Measurements from ENCODE around the gene ZNF185. TPM values are rescaled to one million over a fixed set of nuclear protein-coding genes. Genes with fewer than 3 reads are reported as not detected.
A peak's percentile ranks its signal among the peaks of the same experiment; 100 is the strongest.

The ZNF185 gene
- total and polyA plus RNA-seq, 2 of the 8 experiments (the other 6 are each of a cell fraction or from before 2014, with no cell fraction given), result 15.6 to 20.1 TPM

DNA sequence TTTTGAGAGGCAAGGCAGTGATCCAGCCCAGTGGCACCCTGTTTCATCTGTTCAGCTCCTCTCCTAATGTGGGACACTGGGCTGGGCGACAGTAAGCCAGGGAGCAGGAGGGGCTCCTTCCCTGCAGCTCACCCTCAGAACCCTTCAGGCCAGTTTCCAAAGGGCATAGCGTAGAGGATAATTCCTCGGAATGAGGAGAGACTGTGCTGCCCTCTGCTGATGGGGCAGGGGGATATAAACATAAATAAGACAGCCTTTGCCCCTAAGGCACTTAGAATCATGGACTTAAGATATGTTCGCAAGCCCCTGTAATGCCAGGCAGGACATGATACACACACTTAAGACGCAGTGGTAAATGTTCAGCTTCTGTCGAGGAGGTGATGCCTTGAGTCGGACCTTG is 27.9 kb upstream of the ZNF185 start:
- H4K91ac ChIP-seq (replicated peaks; ENCODE audit: insufficient read length, low read length), result no peak overlapping the region
- H2BK15ac ChIP-seq (ENCODE audit: low read length), result no peak overlapping the region
- H2BK12ac ChIP-seq (ENCODE audit: low read depth, low read length), result no peak overlapping the region
- no peak overlapping the region for H2BK5ac ChIP-seq (ENCODE audit: low read depth, low read length)
- FAIRE-seq (peak; percentile 81), DNase-seq (ENCODE audit: low read depth in 1 of 2, low spot score in 2 of 2) (no peak)
- no peak overlapping the region for H3K4ac ChIP-seq (replicated peaks; ENCODE audit: insufficient read length, low read depth, low read length)
- no peak overlapping the region for H3K27ac ChIP-seq (ENCODE audit: low read depth, low read length)
- no peaks in the 10 kb centered on the region for H3K27me3 ChIP-seq (replicated peaks in 1 of 4; ENCODE audit: control insufficient read depth in 3 of 4, extremely low read depth in 1 of 4, insufficient read depth in 3 of 4, low read length in 3 of 4)
- H3K9ac ChIP-seq (replicated peaks in 1 of 4; ENCODE audit: extremely low read depth in 1 of 4, low read depth in 3 of 4, low read length in 3 of 4), result no peak overlapping the region
- peaks cover 3% of the 10 kb centered on the region; the same call in 1 of the 2 replicates for H3K23me2 ChIP-seq (ENCODE audit: low read depth, low read length)
- no peak overlapping the region for H3K4me2 ChIP-seq (ENCODE audit: insufficient read depth in 1 of 2, low read depth in 2 of 2, low read length in 2 of 2)
- no peak overlapping the region for H3K4me3 ChIP-seq (ENCODE audit: extremely low read depth in 1 of 4, insufficient read depth in 2 of 4, low read depth in 3 of 4, low read length in 4 of 4)
- H2AFZ ChIP-seq (ENCODE audit: low read length), result no peak overlapping the region
- H3K9me3 ChIP-seq (ENCODE audit: insufficient read depth in 2 of 2, low read depth in 1 of 2, low read length in 1 of 2), result no peaks in the 10 kb centered on the region
- H3K36me3 ChIP-seq (ENCODE audit: control insufficient read depth in 2 of 4, insufficient read depth in 4 of 4, low read length in 3 of 4), result peaks cover 0 to 34% (median 9%) of the 10 kb centered on the region in 4 experiments; a peak in 5 of 8 replicates
- no peaks in the 10 kb centered on the region for H3K79me1 ChIP-seq (ENCODE audit: low read depth, low read length)
- POLR2A ChIA-PET (ENCODE audit: partially characterized antibody), result no interaction called here
- H2BK120ac ChIP-seq (replicated peaks; ENCODE audit: low read depth, low read length), result no peak overlapping the region
- H3K79me2 ChIP-seq (ENCODE audit: control insufficient read depth in 1 of 2, insufficient read depth in 2 of 2, low read length in 2 of 2), result no peaks in the 10 kb centered on the region
- no peak overlapping the region for H2BK20ac ChIP-seq (ENCODE audit: low read length)
- H3K18ac ChIP-seq (ENCODE audit: extremely low read depth, low read length), result no peak overlapping the region
- no peaks in the 10 kb centered on the region for H3K4me1 ChIP-seq (replicated peaks in 1 of 4; ENCODE audit: control insufficient read depth in 3 of 4, insufficient read depth in 4 of 4, low read length in 3 of 4)
- H3K14ac ChIP-seq (ENCODE audit: insufficient read length), result no peak overlapping the region
- CTCF ChIA-PET (ENCODE audit: partially characterized antibody), result interaction anchor here (0.8 to 2.2 kb wide), 12 partner anchors 9 to 47 kb away, joined by 3 to 12 read pairs (median 4); no protein-coding TSS in a partner anchor
- WGBS, 2 experiments (ENCODE audit: extremely low coverage in 1 of 2, insufficient coverage in 1 of 2, insufficient read length in 1 of 2, insufficient replicate concordance in 2 of 2, low coverage in 1 of 2, low lambda C conversion rate in 2 of 2, missing lambda C conversion rate in 1 of 2), result 87% methylated on average over 7 of the region's 7 CpGs; no CpG with 5 or more reads in 1 of the 2 experiments
- H4K20me1 ChIP-seq (replicated peaks in 1 of 2; ENCODE audit: control insufficient read depth in 1 of 2, insufficient read depth in 2 of 2, low read length in 2 of 2), result peaks cover 0 to 4% of the 10 kb centered on the region in 2 experiments
- no peak overlapping the region for H4K5ac ChIP-seq (ENCODE audit: insufficient read length, low read depth, low read length)
- no peak overlapping the region for H3K23ac ChIP-seq (ENCODE audit: insufficient read length)
- no peak for TF ChIP-seq SIN3A (conservative IDR thresholded peaks at IDR 0.05 in 1 of 2, IDR thresholded peaks at IDR 0.05 in 1 of 2; ENCODE audit: low read depth in 1 of 2, low read length in 2 of 2)
- peak; percentile 31 to 44; a peak in 3 of 4 replicates for TF ChIP-seq RAD21 (IDR thresholded peaks at IDR 0.05 in 1 of 2, conservative IDR thresholded peaks at IDR 0.05 in 1 of 2; ENCODE audit: low read depth in 2 of 2, low read length in 2 of 2)
- TF ChIP-seq BRCA1 (IDR thresholded peaks at IDR 0.05; ENCODE audit: low read depth, low read length), result no peak
- no peak for TF ChIP-seq JUND (IDR thresholded peaks at IDR 0.05; ENCODE audit: low read length)
- TF ChIP-seq, protein P1, sequence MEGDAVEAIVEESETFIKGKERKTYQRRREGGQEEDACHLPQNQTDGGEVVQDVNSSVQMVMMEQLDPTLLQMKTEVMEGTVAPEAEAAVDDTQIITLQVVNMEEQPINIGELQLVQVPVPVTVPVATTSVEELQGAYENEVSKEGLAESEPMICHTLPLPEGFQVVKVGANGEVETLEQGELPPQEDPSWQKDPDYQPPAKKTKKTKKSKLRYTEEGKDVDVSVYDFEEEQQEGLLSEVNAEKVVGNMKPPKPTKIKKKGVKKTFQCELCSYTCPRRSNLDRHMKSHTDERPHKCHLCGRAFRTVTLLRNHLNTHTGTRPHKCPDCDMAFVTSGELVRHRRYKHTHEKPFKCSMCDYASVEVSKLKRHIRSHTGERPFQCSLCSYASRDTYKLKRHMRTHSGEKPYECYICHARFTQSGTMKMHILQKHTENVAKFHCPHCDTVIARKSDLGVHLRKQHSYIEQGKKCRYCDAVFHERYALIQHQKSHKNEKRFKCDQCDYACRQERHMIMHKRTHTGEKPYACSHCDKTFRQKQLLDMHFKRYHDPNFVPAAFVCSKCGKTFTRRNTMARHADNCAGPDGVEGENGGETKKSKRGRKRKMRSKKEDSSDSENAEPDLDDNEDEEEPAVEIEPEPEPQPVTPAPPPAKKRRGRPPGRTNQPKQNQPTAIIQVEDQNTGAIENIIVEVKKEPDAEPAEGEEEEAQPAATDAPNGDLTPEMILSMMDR (IDR thresholded peaks at IDR 0.05; ENCODE audit: control extremely low read depth in 1 of 3, insufficient read depth in 1 of 3, low read depth in 1 of 3, low read length in 3 of 3), result peak in 2 of 3 experiments; percentile 23 to 47; a peak in 2 of 4 replicates
- TF ChIP-seq CBX5 (IDR thresholded peaks at IDR 0.05; ENCODE audit: low read depth, low read length), result no peak
- no peak overlapping the region for H2AK5ac ChIP-seq (ENCODE audit: low read depth, low read length)
- no peak overlapping the region for H3K56ac ChIP-seq (replicated peaks; ENCODE audit: insufficient read length, low read depth, low read length)
- no peak overlapping the region for H4K8ac ChIP-seq (ENCODE audit: extremely low read depth, insufficient read depth, low read length)

All from H1 (cell line).